NCI-H1694 (cell line): ENCODE results near the gene TNFAIP2.
A peak's percentile ranks its signal among the peaks of the same experiment; 100 is the strongest.
"Not testable (repeated sequence)": the region's sequence is repeated elsewhere in the genome, so short reads cannot be mapped to it uniquely, and the experiment has no call there.

Source experiments
- DNase-seq: peaks from one replicate; lab custom pipeline; 2025; lab: John Stamatoyannopoulos, UW

TNFAIP2 gene

DNA sequence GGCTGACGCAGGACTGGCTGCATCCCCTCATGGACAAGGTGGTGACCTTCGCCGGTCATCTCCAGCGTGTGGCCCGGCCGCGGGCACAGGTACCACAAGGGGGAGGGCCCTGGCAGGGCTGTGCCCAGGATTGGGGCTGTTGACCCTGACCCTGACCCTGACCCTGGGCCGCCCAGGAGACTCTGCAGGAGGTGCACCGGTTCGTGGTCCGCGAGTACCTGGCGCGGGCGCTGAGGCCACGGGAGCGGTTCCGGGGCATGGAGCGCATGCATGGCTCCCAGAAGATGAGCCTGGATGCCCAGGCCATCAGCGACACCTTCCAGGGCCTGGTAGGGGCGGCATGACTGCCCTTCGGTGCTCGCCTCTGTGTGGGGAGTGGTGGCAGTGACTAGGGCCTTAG, 15.8 kb upstream of the TNFAIP2 start:
- DNase-seq: no peak

DNA sequence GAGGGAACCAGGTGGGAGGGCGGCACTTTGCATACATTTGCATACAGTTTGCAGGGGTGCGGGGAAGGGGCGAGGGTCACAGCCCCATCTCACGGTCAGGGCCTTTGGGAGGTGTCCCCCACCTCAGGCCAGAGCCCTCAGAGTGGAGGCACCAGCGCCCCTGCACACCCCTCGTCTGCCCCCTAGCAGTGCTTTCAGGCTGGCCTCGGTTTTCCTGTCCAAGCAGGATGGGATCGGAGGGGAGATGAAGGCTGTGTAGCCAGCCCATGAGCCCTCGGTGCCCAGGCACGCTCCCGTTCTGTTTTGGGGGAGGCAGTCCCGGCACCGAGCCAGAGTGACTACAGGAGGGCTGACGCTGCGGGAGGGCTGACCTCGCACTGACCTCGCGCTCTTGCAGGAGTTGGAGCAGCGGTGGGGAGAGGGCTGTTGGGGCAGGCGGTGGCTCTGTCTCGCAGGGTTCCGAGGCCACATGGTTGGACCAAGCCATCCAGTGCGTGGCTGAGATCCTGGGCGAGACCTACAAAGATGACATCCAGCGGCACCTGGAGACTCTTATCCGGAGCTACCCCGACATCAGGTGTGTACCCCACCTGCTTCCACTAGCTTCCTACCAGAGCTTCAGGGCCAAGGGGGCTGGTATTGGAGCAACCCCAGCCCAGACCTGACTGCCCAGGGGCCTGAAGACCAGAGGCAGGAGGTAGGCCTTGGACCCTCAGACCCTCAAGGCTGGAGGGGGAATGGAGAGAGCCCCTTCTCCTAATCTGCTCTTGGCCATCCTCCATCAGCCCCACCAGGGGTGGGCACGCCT, 15.1 kb upstream of the TNFAIP2 start:
- no peak for DNase-seq

DNA sequence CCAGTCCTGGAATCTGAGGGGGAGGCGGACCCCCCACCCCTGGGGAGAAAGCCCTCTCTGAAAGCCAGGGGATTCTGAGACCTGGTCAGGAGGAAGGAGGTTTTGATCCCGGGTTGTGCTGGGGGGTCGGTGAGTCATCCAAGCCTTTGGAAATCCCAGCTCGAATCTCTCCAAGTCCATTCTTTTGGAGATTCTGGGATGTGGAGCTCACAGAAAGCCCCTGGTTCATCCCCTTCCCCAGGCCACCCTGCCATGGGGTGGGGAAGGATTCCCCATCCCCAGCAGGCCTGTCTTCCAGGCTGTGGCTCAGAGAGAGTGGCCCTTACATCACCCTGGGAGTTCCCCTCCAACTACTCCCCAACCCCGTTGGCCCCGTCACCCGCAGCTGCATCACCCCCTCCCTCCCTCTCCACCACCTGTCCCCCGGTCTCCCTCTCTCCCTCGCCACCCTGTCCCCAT, 14.5 kb upstream of the TNFAIP2 start:
- peak; percentile 21 for DNase-seq

DNA sequence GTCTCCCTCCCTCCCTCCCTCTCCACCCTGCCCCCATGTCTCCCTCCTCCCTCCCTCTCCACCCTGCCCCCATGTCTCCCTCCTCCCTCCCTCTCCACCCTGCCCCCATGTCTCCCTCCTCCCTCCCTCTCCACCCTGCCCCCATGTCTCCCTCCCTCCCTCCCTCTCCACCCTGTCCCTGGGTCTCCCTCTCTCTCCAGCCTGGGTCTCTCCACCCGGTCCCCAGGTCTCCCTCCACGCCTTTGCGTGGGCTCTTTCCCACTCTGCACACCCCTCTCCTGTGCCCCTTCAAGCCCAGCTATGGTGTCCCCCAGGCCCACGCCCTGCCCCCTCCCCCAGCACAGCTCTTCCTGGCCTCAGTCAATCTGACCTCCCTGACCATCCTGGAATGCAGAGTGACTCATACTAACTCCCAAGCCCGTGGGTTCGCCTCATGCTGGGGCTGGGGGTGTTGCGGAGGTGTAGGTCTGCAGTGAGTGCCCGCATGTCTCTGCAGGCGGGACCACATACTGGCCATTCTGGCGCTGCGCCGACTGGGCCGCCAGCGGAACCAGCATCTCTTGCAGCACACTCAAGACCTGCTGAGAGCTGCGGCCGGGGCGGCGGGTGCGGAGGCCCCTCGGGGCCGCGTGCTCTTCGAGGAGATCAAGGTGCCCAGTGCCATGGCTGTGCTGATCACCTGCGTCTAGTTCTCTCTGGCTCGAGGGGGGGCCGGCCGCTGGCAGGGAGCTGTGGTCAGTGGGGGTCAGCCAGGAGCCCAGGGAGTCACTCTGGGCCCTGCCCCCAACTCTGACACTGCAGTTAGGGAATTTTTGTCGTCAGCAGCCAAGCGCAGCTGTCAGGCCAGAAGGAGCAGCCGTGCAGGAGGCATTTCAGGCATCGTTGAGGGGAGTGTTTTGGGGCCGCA, 13.5 kb upstream of the TNFAIP2 start:
- peak; percentile 58 for DNase-seq

DNA sequence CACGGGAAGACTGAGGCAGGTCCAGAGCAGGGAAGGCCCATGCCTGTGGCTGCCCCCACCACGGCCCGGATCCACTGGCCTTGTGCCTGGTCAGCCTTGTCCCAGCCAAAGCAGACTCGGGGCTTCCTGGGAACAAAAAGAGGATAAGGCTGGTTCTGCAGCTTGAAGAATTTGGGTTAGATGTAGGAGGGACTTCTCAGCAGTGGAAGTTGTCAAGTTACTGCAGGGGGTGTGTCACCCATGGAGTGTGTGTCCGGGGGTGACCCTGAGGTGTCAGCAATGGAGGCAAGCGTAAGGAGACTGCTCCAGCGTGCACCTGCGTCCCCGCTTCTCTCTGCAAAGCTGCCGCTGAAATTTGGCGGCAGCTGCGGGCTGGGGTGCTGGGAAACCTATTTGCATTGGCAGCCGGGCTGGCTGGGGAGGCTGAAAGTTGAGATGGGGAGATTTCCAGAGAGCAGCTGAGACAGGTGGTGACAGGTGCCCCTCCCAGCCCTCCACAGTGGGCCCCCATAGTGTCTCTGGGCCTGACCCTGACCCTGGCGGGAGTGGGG, 12.5 kb upstream of the TNFAIP2 start:
- DNase-seq: peak; percentile 75

DNA sequence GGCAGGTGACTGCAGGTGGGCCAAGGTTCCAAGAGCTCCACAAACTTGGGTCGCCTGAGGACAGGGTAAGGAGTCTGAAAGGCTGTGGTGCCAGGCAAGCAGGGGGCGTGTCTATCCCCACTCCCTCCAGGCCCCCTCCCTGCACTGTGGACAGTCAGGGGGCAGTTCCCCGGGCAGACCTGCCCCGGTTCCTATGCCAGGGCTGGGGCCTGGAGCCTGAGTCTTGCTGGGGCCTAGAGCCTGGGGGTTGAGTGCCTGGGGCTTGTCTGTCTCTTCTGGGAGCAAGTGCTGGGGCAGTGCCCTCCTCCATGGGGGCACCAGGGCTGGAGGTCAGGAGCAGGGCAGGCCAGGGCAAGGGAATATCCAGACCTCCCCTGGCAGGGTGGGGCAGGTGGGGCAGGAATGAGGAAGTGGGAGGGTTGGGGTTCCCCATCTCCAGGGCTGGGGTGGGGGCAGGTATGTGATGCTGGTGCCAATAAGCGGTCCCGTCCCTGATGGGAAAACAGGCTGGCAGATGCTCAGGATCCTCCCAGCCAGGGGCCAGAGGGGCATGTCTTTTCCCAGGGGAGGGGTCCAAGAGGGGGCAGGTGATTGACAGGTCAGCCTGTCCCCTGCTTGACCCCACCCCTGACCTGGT, 11.9 kb upstream of the TNFAIP2 start:
- peak; percentile 56 for DNase-seq

DNA sequence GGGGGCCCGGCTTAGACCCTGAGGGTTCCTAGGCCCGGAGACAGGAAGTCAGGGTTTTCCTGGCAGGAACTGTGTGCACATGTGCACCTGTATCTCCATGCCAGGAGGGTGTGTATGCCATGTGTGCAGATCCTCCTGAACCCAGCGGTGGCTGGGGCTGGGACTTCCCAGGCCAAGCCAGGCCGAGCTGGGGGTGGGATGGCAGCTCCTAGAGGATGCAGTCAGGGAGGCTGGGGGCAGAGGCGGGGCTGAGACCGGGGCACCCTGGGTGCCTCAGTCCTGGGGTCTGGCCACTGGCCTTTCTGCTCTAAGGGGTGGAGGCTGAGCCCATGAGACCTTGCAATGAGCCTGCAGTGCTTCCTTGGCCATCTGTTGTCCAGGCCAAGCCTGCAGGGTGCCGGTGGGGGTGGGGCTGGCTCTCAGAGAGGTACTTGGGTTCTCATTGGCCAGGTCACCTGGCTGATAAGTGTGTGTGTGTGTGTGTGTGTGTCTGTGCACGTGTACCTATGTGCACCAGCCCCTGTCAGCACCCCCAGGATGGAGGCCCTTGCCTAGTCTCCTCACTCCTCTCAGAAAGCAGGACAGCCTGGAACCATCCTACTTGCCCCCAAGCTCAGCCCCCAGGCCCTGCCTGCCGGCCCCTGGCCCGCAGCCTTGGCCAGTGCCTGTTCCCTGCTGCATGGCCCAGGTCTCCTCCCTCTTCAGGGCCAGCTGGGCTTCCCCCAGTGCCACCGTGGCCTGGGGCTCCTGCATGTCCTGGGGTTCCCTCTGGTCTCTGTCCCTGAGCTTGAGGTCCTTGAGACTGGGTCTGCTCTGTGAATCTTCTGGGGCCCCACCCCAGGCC, 10.6 kb upstream of the TNFAIP2 start:
- peak; percentile 72 for DNase-seq

DNA sequence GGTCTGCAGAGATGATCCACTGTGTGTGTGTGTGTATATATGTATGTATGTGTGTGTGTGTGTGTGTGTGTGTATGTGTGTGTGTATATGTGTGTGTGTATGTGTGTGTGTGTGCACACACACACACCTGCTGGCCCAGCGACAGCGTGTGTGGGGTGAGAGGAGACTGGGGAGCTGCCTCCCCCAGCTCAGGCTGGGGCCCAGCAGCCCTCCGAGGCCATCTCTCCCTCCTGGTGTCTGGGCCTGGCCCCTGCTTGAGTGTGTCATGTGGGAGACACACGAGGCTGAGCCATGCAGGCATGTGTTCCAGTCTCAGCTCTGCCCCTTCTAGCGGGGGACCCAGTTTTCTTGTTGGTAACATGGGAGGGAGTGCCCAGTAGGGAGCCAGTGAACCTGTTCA, 10.0 kb upstream of the TNFAIP2 start:
- no peak for DNase-seq

DNA sequence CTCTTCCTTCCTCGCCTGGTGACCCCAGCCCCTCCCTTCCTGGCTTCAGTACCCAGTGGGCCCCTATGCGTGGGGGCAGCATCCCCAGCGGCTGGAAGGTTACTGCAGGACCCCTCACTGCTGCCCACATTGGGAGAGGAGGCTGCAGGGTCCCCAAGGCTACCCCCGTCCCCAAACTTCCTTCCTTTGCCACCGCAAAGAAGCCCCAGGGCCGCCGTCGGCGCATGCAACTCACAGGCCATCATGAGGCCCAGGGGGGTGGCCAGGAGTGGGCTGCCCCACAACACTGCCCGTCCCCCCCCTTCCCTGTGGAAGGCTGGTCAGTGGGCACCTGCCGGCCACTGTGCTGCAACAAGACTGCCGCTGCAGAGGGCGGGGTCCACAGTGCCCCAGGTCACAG, 9.5 kb upstream of the TNFAIP2 start:
- DNase-seq: no peak

DNA sequence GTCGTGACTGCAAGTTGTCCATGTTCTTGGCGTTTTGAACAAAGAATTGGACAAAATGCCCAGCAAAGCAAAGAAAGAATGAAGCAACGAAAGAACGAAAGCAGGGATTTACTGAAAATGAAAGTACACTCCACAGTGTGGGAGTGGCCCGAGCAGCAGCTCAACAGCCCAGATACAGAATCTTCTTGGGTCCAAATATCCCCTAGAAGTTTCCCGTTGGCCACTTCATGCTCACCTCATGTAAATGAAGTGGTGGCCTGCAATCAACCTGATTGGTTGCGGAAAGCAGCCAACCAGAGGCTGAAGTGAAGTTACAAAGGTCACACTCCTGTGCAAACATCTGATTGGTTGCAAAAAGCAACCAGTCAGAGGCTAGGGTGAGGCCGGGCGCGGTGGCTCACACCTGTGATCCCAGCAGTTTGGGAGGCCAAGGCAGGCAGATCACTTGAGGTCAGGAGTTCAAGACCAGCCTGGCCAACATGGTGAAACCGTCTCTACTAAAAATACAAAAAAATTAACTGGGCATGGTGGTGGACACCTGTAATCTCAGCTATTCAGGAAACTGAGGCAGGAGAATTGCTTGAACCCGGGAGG, 8.1 kb upstream of the TNFAIP2 start:
- DNase-seq: not testable (repeated sequence)

DNA sequence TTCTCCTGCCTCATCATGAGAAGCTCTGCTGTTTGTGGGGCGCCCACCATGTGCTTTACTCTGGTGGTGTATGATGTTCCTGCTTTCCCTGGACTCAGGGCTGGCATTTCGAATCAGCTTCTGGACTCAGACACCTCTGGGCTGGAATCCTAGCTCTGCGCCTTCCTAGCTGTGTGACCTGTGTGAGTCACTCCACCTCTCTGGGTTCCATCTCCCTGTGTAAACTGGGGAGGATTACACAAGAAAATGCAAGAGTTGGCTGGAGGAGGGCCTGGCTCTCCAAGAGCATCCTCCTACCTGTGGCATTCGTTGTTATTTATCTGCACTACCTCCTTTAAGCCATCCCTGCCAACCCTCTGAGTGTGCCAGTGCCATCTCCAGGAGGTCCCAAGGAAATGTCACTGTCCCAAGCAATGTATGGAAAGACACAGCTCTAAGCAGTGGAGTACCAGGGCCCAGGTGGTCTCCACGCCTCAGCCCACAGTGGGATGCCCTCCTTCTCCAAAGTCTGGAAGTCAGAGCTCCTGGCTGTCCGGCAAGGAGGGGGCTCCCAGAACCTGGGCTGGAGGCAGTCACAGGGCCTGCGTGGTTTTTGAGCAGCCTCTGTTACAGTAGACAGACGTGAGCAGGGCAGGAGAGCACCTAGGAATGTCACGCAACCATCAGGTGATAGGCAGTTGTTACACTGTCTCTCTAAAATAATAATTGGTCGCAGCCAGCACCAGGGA, 7.3 kb upstream of the TNFAIP2 start:
- DNase-seq: no peak

DNA sequence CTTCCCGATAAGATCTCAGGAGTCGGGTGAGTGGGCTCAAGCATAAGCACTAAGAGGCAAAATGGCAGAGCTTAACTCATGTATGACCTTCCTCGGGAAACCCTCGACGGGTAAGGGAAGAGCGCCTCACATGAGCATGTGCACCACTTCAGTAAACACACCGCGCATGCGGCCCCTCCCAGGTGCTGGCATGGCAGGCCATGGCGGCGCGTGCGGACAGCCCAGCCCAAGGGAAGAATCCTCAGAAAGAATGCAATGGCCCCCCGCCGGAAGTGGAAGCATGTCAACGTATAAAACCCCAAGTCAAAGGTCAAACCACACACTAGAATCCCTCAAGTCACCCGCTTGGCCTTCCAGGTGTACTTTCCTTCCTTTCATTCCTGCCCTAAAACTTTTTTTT, 6.6 kb upstream of the TNFAIP2 start:
- DNase-seq: no peak

DNA sequence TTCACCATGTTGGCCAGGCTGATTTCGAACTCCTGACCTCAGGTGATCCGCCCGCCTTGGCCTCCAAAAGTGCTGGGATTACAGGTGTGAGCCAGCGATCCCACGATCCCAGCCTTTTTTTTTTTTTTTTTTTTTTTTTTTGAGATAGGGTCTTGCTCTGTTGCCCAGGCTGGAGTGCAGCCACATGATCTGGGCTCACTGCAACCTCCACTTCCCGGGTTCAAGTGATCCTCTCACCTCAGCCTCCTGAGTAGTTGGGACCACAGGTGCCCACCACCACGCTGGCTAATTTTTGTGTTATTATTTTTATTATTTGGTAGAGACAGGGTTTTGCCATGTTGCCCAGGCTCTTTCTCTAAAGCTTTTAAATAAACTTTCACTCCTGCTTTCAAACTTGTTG, 5.8 kb upstream of the TNFAIP2 start:
- not testable (repeated sequence) for DNase-seq

DNA sequence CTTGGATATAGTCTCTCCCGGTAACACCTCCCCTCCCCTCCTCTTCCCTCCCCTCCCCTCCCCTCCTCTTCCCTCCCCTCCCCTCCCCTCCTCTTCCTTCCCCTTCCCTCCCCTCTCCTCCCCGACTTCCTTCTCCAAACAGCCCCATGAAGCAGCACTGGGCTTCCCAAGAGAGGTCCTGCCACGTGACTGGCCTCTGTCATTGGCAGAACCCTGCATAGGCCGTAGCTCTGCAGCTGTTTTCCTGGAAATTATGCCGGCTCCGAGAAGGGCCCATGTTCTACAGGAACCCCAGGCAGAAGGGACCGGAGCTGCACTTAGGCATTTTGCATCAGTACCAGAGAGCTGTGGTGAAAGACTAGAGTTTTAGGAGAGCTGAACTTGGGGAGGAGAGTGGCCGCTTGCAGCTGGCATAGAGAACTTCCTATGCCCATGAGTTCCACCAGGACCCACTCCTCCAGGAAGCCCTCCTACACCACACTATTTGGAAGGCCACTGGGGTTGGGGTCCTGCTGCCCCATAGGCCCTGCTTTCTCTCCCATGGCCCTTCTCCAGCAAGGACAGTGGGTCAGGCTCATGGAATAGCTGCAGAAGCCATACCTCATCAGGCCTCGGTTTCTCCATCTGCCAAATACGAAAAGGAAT, 5.1 kb upstream of the TNFAIP2 start:
- DNase-seq: no peak

DNA sequence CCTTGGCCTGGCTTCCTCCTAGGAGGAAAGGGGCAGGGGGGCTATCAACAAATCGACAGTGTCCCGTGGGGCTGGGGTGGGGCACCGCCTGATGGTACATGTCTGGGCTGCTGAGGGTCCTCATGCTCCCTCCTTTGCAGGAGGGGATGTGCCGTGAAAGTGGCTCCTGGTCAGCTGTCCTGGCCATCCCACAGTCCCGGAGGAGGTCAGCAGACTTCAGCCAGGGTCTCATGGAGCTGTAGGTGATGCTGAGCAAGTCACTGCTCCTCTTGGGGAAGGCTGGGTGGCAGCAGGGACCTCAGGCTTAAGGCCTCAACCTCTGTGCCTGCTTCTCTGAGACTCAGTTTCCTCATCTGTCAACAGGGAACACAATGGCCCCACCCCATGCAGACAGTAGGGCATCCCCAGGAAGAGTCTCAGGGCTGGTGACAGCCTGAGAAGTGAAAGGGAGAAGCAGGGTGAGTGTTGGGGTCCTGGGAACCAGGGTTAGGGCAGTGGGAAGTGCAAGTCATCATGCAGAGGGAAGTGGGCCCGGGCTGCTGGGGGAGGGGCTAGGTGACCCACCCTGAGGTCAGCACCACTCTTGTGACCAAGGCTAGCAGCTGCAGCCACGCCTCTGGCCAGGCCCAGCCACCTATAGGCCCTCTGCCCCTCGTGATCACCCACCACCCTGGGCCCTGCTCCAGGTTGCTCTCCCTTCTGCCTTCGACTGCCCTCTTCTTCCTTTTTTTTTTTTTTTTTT, 4.4 kb upstream of the TNFAIP2 start:
- no peak for DNase-seq

DNA sequence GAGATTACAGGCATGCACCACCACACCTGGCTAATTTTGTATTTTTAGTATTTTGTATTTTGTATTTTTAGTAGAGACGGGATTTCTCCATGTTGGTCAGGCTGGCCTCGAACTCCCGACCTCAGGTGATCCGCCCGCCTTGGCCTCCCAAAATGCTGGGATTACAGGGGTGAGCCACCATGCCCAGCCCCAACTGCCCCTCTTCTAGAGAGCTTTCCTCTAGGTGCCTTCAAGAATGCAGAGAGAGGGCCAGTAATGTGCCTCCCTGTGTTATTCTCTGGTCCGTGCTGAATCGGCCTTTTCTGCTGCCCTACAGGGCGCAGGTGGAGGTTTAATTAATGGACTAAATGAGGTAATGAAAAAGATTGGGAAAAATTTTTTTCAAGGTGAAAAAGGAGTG, 3.7 kb upstream of the TNFAIP2 start:
- not testable (repeated sequence) for DNase-seq

DNA sequence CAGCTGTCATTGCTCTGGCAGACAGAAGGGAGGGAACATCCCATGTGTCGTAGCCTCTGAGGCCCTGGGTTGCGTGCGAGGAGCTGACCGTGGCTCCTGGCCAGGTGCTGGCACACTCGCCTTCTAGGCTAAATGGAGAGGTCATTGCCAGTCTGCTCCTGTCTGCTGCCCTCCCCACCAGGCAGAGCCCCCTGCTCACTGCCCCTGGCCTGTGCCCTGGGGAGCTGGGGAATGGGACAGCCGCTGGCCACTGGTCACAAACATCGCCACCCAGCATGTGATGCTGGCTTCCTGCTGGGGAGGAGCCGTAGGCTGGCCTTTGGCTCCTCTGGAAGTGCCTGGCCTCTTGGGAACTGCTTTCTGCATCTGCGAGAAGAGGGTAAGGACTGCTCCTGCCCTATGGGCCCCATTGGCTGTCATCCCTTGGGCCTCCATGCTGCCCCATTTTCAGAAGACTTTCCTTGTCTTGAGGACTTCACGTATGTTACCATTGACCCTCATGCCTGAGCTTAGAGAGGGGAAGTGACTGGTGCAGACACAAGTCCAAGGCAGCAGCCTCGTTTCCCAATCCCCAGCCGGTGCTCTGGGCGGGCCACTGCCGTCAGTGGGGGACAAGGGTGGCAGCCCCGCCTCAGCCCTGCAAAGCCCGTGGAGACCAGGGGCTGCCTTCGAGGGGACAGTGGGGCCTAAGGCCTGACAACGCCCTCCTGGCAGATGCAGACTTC, 2.0 kb upstream of the TNFAIP2 start:
- DNase-seq: no peak

DNA sequence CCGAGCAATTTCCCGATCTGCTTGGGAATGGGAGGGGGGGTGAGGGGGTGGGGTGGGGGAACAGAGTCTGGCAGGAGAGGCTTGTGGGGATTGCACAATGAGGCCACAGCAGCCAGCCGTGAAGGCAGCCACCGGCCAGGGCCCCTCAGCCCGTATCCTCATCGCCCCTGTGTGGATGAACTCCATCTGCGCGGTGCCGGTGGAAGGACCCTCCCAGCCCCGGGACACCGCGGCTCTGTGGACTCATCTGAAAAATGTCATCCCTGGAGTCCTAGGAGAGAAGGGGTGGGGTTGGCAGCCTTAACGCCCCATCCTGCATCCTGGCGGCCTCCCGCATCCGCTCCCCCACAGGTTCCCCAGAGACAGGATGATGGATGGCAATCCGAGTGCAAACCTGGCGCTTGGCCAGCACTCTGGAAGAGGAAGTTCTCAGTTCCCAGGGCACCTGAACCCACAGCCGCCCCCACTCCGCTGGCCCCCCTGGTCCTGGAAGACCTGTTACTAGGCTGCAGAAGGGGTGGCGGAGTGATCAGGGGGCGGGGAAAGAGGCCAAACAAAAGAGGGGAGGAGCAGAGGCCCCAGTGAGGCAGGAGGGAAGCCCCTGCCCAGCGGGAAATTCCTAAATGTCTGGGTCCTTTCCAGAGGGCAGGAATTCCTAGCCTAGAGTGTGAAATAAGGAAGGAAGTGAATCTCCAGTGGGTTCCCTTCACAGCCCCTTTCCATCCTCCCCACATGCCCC, 1.2 kb upstream of the TNFAIP2 start:
- DNase-seq: peak; percentile 97
